Testis (tissue), 2 donors: ENCODE data around the gene PTH2.

Experiments used
- POLR2A ChIP-seq: fragments of 450-650 bp; IDR thresholded peaks from one replicate; pipeline ENCODE4 v1.6.1; 2017; ENCODE audit warnings: antibody characterized with exemption, mild to moderate bottlenecking, moderate library complexity
- TF ChIP-seq, protein P1 (sequence below), 3 experiments: fragments of 450-650 bp in 2 of 3; fragments of 200-600 bp in 1 of 3; sonication (generic) in 1 of 3; IDR thresholded peaks; one replicate each; pipeline ENCODE4 v1.5.1; 2016 to 2019; ENCODE audit warnings: antibody characterized with exemption in 3 of 3, mild to moderate bottlenecking in 2 of 3, moderate library complexity in 1 of 3

DNA sequence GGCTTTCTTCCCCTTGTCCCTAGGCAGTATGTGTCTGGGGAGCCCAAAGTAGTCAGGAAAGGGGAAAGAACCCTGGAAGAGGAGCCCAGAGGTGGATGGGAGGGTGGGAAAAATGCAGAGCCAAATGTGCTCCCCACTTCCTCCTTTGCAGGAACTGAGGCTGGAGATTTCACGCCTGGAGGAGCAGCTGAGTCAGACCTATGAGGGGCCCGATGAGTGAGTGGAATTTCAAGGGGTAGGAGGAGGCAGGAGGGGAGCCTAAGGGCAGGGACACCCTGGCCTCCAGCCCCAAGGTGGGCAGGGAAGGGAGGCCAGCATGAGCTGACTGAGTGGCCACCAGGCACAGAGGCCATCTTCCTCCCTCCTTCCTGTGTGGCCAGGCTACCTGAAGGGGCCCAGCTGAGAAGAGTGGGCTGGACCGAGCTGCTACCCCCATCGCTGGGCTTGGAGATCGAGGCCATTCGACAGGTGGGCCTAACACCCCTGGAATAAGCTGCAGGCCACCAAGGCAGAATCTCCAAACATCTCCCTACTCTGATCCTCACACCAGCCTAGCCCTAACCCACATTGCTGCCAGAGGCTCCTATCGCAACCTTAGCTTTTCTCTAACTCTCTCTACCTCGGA, 14.3 kb downstream of the PTH2 start:
- TF ChIP-seq, protein P1, sequence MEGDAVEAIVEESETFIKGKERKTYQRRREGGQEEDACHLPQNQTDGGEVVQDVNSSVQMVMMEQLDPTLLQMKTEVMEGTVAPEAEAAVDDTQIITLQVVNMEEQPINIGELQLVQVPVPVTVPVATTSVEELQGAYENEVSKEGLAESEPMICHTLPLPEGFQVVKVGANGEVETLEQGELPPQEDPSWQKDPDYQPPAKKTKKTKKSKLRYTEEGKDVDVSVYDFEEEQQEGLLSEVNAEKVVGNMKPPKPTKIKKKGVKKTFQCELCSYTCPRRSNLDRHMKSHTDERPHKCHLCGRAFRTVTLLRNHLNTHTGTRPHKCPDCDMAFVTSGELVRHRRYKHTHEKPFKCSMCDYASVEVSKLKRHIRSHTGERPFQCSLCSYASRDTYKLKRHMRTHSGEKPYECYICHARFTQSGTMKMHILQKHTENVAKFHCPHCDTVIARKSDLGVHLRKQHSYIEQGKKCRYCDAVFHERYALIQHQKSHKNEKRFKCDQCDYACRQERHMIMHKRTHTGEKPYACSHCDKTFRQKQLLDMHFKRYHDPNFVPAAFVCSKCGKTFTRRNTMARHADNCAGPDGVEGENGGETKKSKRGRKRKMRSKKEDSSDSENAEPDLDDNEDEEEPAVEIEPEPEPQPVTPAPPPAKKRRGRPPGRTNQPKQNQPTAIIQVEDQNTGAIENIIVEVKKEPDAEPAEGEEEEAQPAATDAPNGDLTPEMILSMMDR (IDR thresholded peaks at IDR 0.05), result no peak
- no peak for TF ChIP-seq POLR2A
